HG02981 (cell line): ENCODE measurements around the gene ARPC2.
"Not testable (repeated sequence)": the region's sequence is repeated elsewhere in the genome, so short reads cannot be mapped to it uniquely, and the experiment has no call there.

Experiments used
- ATAC-seq: cut with Tn5 transposase; IDR thresholded peaks from one replicate; pipeline ENCODE4 v1.9.1; 2021; ENCODE audit warnings: mild to moderate bottlenecking, moderate library complexity; ENCODE audit not compliant: unreplicated experiment

ARPC2 gene

GRCh38 chr2:218216674-218217359, at the start of gene ARPC2:
Gene ARPC2 (plus strand): TSS chr2:218217189. CDS start chr2:218217471, 282 bp downstream.
- ATAC-seq = peak; percentile 68

DNA sequence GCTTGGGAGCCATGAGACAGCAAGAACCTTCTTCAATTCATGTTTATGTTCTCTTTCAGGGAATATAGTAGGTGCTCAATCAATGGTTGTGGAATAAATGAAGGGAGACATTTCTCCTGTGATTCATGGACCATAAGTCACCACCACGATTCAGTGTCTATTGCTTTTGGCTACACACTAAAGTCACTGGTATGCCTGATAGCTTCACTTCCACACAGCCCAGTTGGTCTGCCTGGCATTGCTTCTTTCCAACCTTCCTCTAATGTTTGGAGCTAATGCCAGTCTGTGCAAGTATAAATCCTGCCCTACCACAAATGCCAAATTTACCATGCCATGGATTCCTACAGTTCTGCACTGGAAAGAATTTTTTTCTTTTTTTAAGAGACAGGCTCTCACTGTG, 49.0 kb upstream of the ARPC2 start:
- no peak for ATAC-seq

DNA sequence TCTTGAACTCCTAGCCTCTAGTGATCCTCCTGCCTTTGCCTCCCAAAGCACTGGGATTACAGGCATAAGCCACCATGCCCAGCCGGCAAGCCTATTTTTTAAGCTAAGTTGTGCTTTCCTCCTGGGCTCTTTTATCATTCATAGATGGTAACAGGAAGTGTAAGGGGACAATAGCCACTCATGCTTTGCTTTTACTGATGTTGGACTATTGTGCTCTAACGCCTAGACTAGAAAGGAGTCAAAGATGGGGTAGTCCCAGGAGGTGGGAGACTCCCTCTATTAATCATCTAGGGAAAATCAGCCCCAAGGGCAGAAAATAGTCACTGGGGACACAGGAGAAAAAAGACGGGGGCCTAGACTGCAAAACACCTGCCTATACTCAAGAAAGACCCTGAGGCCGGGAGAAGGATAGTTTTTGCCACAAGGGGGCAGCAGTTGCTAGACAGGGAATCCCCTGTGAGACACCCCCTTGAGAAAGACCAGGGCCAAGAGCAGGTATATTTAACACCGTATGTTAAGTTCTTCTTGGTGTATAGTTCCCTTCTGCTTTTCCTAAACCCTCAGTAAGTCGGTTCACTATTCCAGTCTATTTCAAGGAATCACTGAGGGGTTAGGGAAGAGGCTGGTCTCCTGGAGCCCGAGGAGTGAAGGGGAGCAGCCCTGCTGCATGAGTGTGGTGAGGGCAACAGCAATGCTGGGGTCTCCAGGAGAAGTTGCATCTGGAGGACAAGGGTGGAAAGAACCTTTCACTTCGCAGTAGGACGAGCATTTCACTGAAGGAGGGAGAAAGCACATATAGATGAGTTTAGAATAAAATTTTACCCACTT, 48.1 kb upstream of the ARPC2 start:
- ATAC-seq = no peak

DNA sequence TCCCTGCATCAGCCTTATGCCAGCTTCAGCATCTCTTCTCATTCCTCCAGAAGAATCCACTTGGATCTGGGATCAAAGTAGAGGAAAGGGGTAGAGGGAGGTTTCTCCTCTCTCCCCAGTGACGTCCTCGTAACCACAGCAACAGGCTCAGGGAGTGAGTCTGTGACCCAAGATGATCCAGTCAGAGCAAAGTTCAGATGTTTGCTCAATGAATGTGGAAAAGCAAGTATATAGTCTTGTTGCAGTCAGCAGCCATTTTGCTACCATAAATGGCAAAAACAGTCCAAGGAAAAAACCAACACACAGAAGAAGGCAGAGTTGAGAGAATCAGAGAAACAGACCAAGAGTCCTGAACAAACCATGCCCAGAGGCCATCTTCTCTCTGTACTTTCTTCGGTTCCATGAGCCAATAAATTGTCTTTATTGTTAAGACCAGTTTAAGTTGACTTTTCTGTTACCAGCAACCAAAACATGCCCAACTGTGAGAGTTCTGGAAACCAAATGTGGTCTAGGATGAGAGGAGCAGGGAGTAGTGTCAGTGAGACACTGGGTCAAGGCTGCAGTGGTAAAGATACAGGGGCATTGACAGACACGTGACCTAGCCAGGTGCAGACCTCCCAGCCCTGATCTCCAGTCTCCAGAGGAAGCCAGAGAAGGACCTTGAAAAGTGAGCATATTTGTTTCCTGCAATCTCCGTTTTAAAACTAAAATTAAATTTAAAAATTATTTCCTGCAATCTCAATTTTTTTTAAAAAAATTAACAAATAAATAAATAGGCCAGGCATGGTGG, 47.0 kb upstream of the ARPC2 start:
- ATAC-seq = no peak

DNA sequence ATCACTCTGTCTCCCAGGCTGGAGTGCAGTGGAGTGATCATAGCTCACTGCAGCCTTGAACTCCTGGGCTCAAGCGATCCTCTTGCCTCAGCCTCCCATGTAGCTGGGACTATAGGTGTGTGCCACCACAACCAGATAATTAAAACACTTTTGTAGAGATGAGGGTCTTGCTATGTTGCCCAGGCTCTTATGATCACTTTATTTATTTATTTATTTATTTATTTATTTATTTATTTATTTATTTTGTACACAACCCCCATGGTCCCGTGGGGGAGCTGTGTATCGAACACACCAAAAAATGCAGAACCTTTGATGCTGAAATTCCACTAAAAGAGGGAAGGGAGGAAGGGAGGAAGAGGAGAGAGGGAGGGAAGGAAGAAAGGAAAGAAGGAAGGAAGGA, 45.2 kb upstream of the ARPC2 start:
- not testable (repeated sequence) for ATAC-seq

DNA sequence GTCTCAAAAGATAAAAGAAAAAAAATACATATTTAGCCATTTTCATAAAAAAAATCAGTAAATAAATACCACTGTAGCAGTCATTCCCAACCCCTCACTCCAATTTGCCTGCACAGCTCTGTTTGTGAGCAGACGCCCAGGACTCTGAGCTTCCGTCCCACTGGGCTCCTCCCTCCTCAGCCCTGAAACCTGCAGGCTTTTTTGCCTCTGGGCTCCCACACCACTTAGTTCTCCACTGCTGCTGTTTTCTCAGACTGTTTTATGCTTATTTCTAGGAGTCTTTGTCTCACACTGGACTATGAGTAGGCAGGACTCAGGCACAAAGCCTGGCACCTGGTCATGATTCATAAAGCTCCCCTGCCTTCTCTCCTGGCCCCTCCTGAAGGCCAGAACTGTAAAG, 44.1 kb upstream of the ARPC2 start:
- no peak for ATAC-seq

- ATAC-seq = no peak
These were observed 37.2 kb upstream of the ARPC2 start for GRCh38 chr2:218179782-218180181.

GRCh38 chr2:218180467-218181114, 36.4 kb upstream of the ARPC2 start:
- ATAC-seq = no peak

DNA sequence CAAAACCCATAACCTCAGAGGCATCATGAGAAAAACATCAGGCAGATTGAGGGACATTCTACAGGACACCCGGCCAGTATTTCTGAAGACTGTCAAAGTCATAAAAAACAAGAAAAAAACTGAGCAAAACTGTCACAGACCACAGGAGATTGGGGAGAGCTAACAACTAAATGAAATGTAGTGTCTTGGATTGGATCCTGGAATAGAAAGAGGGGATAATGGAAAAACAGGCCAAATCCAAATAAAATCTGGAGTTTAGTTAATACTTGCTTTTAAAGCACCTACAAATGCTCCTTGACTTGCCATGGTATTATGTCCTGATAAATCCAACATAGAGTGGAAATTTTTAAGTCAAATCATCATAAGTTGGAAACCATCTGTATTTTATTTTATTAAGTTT, 32.7 kb upstream of the ARPC2 start:
- no peak for ATAC-seq

- ATAC-seq = no peak
These were observed 30.6 kb upstream of the ARPC2 start for GRCh38 chr2:218186355-218186766.

DNA sequence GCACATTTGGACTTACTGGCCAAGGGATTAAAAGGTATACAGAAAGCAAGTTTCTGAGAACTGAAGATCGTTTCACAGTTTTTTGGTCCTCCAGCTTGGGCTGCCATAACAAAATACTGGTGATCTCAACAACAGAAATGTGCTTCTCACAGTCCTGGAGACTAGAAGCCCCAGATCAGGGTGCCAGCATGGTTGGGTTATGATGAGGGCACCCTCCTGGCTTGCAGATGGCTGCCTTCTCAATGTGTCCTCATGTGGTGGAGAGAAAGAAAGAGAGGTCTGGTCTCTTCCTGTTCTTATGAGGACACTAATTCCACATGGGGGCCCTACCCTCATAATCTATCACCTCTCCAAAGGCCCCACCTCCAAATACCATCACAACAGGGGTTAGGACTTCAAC, 30.1 kb upstream of the ARPC2 start:
- ATAC-seq = no peak

- ATAC-seq = no peak
These were observed 29.5 kb upstream of the ARPC2 start for GRCh38 chr2:218187296-218188015.

GRCh38 chr2:218188528-218188927, 28.5 kb upstream of the ARPC2 start:
- no peak for ATAC-seq

DNA sequence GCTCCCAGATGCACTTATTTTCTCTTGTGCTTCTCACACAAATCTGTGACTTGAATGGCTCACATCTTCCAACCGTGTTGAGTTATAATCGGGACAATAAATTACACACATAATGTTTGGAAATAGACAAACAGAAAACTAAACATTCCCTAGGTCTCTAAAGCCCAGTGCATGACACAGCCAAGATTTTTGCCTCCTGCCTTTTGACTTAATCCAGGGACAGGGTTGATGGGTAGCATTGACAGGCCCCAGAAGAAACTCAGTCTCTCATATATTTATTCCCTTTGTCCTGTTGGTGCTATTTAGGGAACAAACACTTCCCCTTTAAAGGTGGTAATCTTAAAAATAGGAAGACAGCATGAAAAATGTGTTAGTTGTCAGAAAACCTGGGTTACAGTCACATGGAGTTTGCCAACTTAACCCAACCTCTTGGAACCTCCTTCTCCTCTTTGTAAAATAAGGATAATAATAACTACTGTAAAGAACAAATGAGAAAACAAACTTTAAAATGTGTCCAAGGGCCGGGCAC, 24.0 kb upstream of the ARPC2 start:
- no peak for ATAC-seq

DNA sequence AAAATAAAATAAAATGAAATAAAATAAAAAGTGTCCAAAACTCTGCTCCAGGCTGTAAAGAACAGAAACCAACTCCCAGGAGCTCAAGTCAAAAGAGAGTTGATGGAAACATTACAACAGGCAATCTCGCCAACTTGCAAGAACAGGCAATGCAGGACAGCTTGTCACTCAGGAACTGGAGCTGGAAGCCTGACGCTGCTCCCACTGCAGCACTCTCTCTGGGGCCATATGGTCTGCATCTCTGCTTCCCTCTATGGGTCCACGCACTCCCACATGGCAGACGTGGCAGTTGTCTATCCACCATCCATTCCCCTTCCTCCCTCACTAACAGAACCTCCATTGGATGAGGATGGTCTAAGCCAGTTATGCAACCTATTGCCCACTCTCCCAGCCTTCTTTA, 23.3 kb upstream of the ARPC2 start:
- no peak for ATAC-seq

DNA sequence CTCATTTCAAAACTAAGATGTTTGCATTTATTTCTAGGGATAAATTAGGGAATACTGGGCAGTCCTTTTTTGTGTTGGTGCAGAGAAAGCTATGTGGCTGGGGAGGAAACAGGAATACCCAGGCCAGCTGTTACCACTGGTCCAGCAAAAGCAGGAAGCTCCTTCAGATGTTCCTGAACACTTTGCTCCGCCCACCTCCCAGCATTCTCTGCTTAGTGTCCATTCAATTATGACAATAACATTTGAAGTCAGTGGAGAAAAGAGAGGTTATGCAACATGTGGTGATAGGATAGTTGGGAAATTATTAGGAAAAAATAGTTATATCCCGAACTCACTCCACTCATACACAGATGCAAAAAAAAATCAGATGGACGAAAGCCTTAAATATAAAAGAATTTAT, 22.1 kb upstream of the ARPC2 start:
- no peak for ATAC-seq

- ATAC-seq = no peak
These were observed 20.0 kb upstream of the ARPC2 start for GRCh38 chr2:218196974-218197373.

- no peak for ATAC-seq
These were observed 14.7 kb upstream of the ARPC2 start for GRCh38 chr2:218202266-218202665.

DNA sequence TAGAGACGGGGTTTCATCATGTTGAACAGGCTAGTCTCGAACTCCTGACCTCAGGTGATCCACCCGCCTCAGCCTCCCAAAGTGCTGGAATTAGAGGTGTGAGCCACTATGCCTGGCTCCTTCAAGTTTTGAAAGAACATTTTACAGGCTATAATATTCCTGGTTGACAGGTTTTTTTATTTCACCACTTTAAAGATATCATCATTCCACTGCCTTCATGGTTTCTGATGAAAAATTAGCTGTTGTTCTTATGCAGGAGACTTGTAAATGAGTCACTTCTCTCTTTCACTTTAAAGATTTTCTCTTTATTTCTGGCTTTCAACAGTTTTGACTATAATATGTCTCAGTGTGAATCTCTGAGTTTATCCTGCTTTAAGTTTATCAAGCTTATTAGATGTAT, 7.9 kb upstream of the ARPC2 start:
- no peak for ATAC-seq

DNA sequence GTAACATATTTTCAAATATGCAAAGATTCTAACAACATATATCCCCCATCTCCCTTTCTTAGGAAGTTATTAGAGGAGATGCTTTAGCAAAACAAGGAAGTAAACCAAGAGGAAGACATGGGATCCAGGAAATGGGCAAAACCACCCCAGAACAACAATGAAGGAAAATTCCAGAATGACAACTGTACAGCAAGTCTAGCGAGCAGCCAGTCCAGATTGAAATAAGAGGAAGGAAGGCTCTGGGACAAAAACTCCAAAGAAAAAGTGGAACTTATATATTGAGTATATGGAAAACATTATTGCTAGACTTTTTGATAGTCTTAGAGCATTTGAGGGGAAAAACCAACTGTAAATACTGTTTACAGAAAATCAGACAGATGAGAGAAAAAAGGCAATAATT, 2.9 kb upstream of the ARPC2 start:
- no peak for ATAC-seq
